Smooth muscle cell (in vitro differentiated cells): ENCODE data around the gene AP2S1. TPM values are rescaled to one million over a fixed set of nuclear protein-coding genes. Genes with fewer than 3 reads are reported as not detected.

ENCODE experiments used
- polyA plus RNA-seq: library from polyadenylated mRNA; unstranded; fragments of >200 nt; fragmentation: Nextera tagmentation; extraction: Ambion mirVana; gene quantifications from 2 replicates; pipeline ENCODE4 v1.2.1, GENCODE V29; 2016
- small RNA-seq: library from RNA; depleted of rRNA; stranded (forward); fragments of <200 nt; gene quantifications from one replicate; pipeline ENCODE3, GENCODE V24; 2014
- total RNA-seq: library from RNA; depleted of rRNA; stranded (reverse); fragments of >200 nt; gene quantifications from 2 replicates; pipeline ENCODE4 v1.2.3, GENCODE V29; 2014

AP2S1 gene
- total and polyA plus RNA-seq, 2 experiments from 2014 or later, result 204 to 488 TPM

Small RNA genes lying within 50 kb of the gene (small RNA-seq; reads per million reads assigned to genes)
- gene AC008622.3 (not detected), gene HNRNPMP2 (not detected)

Other genes with a start within 250 kb of the AP2S1 start
- gene CALM3, start 249.5 kb downstream of the AP2S1 start, total RNA-seq, result 152 and 172 TPM in 2 replicates
- gene CALM3, start 249.5 kb downstream of the AP2S1 start, polyA plus RNA-seq, result 165 and 183 TPM in 2 replicates
- gene PTGIR, start 225.8 kb downstream of the AP2S1 start, total RNA-seq, result 0.09 and 2.3 TPM in 2 replicates
- 0.81 and 1.3 TPM in 2 replicates for gene PTGIR, start 225.8 kb downstream of the AP2S1 start, polyA plus RNA-seq
- gene GNG8, start 214.6 kb downstream of the AP2S1 start, total RNA-seq, result not detected in 2 replicates
- gene GNG8, start 214.6 kb downstream of the AP2S1 start, polyA plus RNA-seq, result 3.3 TPM in 1 of 2 replicates, not detected in the other
- gene DACT3, start 189.7 kb downstream of the AP2S1 start, total RNA-seq, result 6.2 and 12.3 TPM in 2 replicates
- 19.1 and 22.7 TPM in 2 replicates for gene DACT3, start 189.7 kb downstream of the AP2S1 start, polyA plus RNA-seq
- 8.6 and 24.2 TPM in 2 replicates for gene PRKD2, start 133.7 kb downstream of the AP2S1 start, total RNA-seq
- gene PRKD2, start 133.7 kb downstream of the AP2S1 start, polyA plus RNA-seq, result 34.6 and 45.9 TPM in 2 replicates
- gene FKRP, start 104.8 kb downstream of the AP2S1 start, total RNA-seq, result 13.8 and 35.2 TPM in 2 replicates
- gene FKRP, start 104.8 kb downstream of the AP2S1 start, polyA plus RNA-seq, result 18.9 and 27.2 TPM in 2 replicates
- gene STRN4, start 104.4 kb downstream of the AP2S1 start, total RNA-seq, result 47.1 and 55.7 TPM in 2 replicates
- gene STRN4, start 104.4 kb downstream of the AP2S1 start, polyA plus RNA-seq, result 69.1 and 72.1 TPM in 2 replicates
- gene SLC1A5, start 62.3 kb downstream of the AP2S1 start, total RNA-seq, result 101 TPM in 2 replicates
- gene SLC1A5, start 62.3 kb downstream of the AP2S1 start, polyA plus RNA-seq, result 224 and 231 TPM in 2 replicates
- 19.8 and 20.0 TPM in 2 replicates for gene ARHGAP35, start 10.2 kb upstream of the AP2S1 start, total RNA-seq
- gene ARHGAP35, start 10.2 kb upstream of the AP2S1 start, polyA plus RNA-seq, result 6.9 TPM in 2 replicates
- gene NPAS1, start 169.0 kb upstream of the AP2S1 start, total RNA-seq, result 0.49 and 0.76 TPM in 2 replicates
- gene NPAS1, start 169.0 kb upstream of the AP2S1 start, polyA plus RNA-seq, result 3.7 and 4.7 TPM in 2 replicates
- gene TMEM160, start 197.8 kb upstream of the AP2S1 start, total RNA-seq, result 21.5 and 61.5 TPM in 2 replicates
- gene TMEM160, start 197.8 kb upstream of the AP2S1 start, polyA plus RNA-seq, result 92.2 and 94.4 TPM in 2 replicates